ENCODE results near the gene CHCHD2. TPM values are rescaled to one million over a fixed set of nuclear protein-coding genes. Genes with fewer than 3 reads are reported as not detected.
A peak's percentile ranks its signal among the peaks of the same experiment; 100 is the strongest.
"Not testable (repeated sequence)": the region's sequence is repeated elsewhere in the genome, so short reads cannot be mapped to it uniquely, and the experiment has no call there.

The CHCHD2 gene, protein sequence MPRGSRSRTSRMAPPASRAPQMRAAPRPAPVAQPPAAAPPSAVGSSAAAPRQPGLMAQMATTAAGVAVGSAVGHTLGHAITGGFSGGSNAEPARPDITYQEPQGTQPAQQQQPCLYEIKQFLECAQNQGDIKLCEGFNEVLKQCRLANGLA
- total RNA-seq (100 to 1,000 TPM; 147 to 156 TPM), polyA plus RNA-seq (100 to 1,000 TPM; 504 to 526 TPM)

DNA sequence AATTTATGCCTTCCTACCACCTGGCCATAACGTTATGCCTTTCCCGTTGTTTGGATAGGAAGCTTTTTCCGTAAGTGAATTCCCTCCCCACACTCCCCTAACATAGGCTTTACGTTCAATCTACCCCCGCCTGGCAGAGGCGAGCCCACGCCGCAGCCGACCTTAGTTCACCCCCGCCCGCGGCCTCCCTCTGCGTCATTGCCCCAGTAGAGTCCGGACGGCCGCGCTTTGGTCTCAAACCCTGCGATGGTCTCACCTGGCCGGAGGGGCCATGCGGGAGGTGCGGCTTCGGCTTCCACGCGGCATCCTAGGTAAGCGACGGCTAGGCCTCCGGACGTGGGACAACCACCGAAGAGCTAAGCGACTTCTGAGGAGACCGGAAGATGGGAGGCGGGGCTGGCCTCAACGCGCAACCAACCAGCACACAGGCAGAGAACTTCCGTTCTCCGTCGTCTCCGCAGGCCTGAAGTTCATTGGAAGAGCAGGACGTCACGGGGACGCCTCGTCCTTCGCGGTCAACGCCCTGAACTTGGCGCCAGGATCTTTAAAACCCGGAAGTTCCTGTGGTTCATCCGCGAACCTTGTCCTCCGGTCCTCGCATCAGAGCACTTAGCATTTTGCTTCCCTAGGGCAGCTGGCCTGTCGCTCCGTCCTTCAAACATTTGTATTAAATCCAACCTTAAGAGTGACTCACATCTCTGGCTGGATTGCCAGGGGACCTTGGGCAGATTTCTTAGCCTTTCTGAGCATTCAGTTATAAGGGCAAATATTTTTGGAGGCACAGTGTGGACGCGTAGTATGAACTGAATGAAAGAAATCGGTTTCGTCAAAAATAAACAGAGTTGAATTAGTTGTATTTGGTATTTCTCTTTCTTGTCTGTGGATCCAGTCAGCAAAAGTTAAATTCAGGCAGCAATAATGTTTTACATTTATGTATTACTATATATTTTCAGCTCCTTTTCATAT lies at the start of gene CHCHD2:
TSS of gene CHCHD2 (minus strand) at position 369 of the 966 bp plus-strand sequence. CDS start at position 306, 63 bp downstream.
- Histone ChIP-seq H3K36me3 (ENCODE audit: insufficient read depth, low read length) (peaks cover 21% of the 10 kb centered on the region), H3K27me3 (ENCODE audit: insufficient read depth, low read length) (no peaks in the 10 kb centered on the region), H3K27ac (ENCODE audit: low read depth, low read length) (peak within 1 kb of the TSS; percentile 95), H3K4me3 (ENCODE audit: low read length in 2 of 2) (peak within 1 kb of the TSS; percentile 71 to 98), H3K9me3 (ENCODE audit: control insufficient read depth in 1 of 2, low read length in 2 of 2) (no peaks in the 10 kb centered on the region), H3K4me1 (ENCODE audit: insufficient read depth, low read length) (peaks cover 28% of the 10 kb centered on the region)
- ChIA-PET CTCF (ENCODE audit: partially characterized antibody) (interaction anchor here (0.9 to 3.0 kb wide), 2 partner anchors 32 to 52 kb away, joined by 3 to 7 read pairs; no protein-coding TSS in a partner anchor), POLR2A (ENCODE audit: partially characterized antibody) (interaction anchor here (0.6 to 2.6 kb wide), 15 partner anchors 10 to 1347 kb away, joined by 3 to 21 read pairs (median 5); partner anchors contain the start of genes CCT6A, MRPS17, NIPSNAP2 and NUPR2)
- Mint-ChIP-seq H3K9me3 (peaks cover 0 to 2% (median 0%) of the 10 kb centered on the region in 8 donors), H3K27ac (peak within 1 kb of the TSS; percentile 92 to 99 (median 98)), H3K36me3 (peaks cover 11 to 36% of the 10 kb centered on the region in 2 donors), H3K4me1 (peaks cover 16 to 46% (median 27%) of the 10 kb centered on the region in 4 donors), H3K27me3 (peaks cover 0 to 2% of the 10 kb centered on the region in 2 donors), H3K4me3 (peak within 1 kb of the TSS; percentile 96 to 99 (median 97))
- peak; percentile 92 to 98 (median 95) for DNase-seq
- intact Hi-C loops (cut with micrococcal nuclease), result loop anchor here (1.0 to 5.0 kb wide), 8 partner anchors 42 to 1347 kb away; partner anchors contain the start of genes CCT6A, LANCL2, MRPS17 and PSPH

DNA sequence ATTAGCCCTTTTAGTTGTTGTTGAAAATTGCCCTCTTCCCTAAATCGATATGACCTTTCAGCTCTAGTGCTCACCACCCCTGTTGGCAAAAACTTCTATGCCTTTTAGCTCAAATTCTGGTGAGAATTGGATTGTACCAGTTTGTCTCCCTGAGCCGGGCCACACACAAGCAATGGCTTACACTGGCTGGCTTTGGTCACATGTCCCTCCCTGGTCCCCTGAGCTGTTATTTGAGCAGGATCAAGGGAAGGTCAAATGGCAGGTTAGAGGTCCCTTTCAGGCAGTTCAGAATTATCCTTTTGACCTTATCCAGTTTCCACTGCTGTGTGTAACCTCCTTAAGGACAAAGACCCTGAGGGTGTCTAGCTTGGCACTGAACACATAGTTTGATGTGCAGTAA lies 24.8 kb upstream of the CHCHD2 start:
- intact Hi-C loops (cut with micrococcal nuclease); H3K4me1 Mint-ChIP-seq; DNase-seq: not testable (repeated sequence)

DNA sequence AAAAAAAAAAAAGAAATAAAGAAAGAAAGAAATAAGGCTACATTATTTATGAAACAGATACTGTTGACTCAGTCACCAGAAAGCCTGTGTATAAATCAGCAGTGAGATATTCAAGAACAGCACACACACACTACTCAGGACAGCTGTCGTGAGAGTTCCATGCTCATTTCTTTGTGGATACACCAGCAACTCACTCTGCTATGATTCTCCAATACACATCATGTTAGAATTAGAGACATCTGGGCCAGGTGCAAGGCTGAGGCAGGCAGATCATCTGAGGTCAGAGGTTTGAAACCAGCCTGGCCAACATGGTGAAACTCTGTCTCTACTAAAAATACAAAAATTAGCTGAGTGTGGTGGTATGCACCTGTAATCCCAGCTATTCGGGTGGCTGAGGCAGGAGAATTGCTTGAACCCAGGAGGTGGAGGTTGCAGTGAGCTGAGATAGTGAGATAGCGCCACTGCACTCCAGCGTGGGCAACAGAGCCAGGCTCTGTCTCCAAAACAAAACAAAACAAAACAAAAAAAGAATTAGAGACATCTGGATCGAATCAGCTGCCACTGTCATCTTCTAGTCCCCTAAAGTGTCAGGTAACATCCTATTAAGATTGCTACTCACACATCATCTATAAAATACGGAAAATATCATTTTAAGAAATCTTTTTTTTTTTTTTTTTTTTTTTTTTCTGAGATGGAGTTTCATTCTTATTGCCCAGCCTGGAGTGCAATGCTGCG lies 21.1 kb upstream of the CHCHD2 start:
- H3K9me3 Mint-ChIP-seq, result no peaks in the 10 kb centered on the region
- H3K4me3 Mint-ChIP-seq, result no peak overlapping the region
- POLR2A ChIA-PET (ENCODE audit: partially characterized antibody), result no interaction called here
- CTCF ChIA-PET (ENCODE audit: partially characterized antibody), result no interaction called here
- H3K27ac Mint-ChIP-seq, result peak overlapping the region in 1 of 7 donors; percentile 4
- no peak for DNase-seq
- H3K27me3 ChIP-seq (ENCODE audit: insufficient read depth, low read length), result no peaks in the 10 kb centered on the region
- intact Hi-C loops (cut with micrococcal nuclease), result no loop called here
- no peaks in the 10 kb centered on the region for H3K36me3 Mint-ChIP-seq
- no peaks in the 10 kb centered on the region for H3K4me1 Mint-ChIP-seq
- H3K27ac ChIP-seq (ENCODE audit: low read depth, low read length), result no peak overlapping the region
- H3K4me3 ChIP-seq (ENCODE audit: low read length in 2 of 2), result no peak overlapping the region
- H3K36me3 ChIP-seq (ENCODE audit: insufficient read depth, low read length), result no peaks in the 10 kb centered on the region
- no peaks in the 10 kb centered on the region for H3K27me3 Mint-ChIP-seq
- H3K4me1 ChIP-seq (ENCODE audit: insufficient read depth, low read length), result no peaks in the 10 kb centered on the region
- H3K9me3 ChIP-seq (ENCODE audit: control insufficient read depth in 1 of 2, low read length in 2 of 2), result no peaks in the 10 kb centered on the region

More for the DNA sequence above, 24.8 kb upstream of the CHCHD2 start:
- H3K4me3 Mint-ChIP-seq; POLR2A ChIA-PET (ENCODE audit: partially characterized antibody); H3K4me3 ChIP-seq (ENCODE audit: low read length in 2 of 2); CTCF ChIA-PET (ENCODE audit: partially characterized antibody); H3K27me3 Mint-ChIP-seq; H3K27me3 ChIP-seq (ENCODE audit: insufficient read depth, low read length); H3K27ac Mint-ChIP-seq; H3K9me3 Mint-ChIP-seq; H3K9me3 ChIP-seq (ENCODE audit: control insufficient read depth in 1 of 2, low read length in 2 of 2); H3K36me3 Mint-ChIP-seq; H3K36me3 ChIP-seq (ENCODE audit: insufficient read depth, low read length); H3K27ac ChIP-seq (ENCODE audit: low read depth, low read length); H3K4me1 ChIP-seq (ENCODE audit: insufficient read depth, low read length): not testable (repeated sequence)

DNA sequence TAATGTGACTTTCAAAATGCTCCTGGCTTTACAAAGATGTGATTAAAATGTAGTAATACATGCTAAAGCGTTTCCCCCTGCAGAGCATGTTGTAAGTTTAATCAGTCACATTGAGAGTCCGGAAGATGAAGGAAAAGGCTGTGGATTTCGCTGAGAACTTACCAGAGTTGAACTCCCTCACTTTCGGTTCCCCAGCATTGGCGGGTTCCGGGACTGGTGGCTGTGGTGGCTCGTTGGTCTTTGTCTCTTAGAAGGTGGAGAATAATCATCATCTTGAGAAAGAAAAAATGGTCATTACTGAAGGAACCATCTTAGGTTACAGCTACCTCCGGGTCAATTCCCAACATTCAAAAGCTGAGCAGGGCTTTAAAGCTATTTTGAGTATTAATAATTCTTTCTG lies 19.6 kb upstream of the CHCHD2 start:
- CTCF ChIA-PET (ENCODE audit: partially characterized antibody), result no interaction called here
- intact Hi-C loops (cut with micrococcal nuclease), result no loop called here
- no peaks in the 10 kb centered on the region for H3K4me1 Mint-ChIP-seq

DNA sequence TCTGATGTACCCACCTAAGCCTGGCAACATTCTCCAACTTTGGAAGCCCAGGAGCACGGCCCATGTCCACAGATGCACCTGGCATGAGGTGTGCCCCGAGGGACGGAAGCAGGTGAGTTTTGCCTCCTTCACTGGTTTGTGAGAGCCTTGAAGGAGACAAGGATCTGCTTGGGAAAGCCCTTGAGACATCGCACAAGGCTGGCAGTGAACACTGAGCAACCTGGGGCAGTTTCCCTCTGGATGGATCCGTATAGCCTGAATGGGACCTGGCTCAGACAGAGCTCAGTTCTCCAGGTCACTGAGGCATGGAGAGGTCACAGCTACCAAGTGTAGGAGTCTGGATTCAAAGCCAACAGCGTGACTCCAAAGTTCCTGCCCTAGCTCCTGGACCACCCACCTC lies 18.7 kb upstream of the CHCHD2 start:
- H3K27ac ChIP-seq (ENCODE audit: low read depth, low read length), result no peak overlapping the region
- CTCF ChIA-PET (ENCODE audit: partially characterized antibody), result no interaction called here
- Mint-ChIP-seq H3K27ac (no peak overlapping the region), H3K4me3 (no peak overlapping the region), H3K4me1 (no peaks in the 10 kb centered on the region), H3K27me3 (peaks cover 0 to 6% of the 10 kb centered on the region in 2 donors), H3K36me3 (no peaks in the 10 kb centered on the region), H3K9me3 (no peaks in the 10 kb centered on the region)
- no peaks in the 10 kb centered on the region for H3K36me3 ChIP-seq (ENCODE audit: insufficient read depth, low read length)
- H3K4me1 ChIP-seq (ENCODE audit: insufficient read depth, low read length), result no peaks in the 10 kb centered on the region
- POLR2A ChIA-PET (ENCODE audit: partially characterized antibody), result interaction anchor here (0.6 kb wide), 1 partner anchor 863 kb away, joined by 4 read pairs; no protein-coding TSS in a partner anchor
- DNase-seq, result no peak
- H3K4me3 ChIP-seq (ENCODE audit: low read length in 2 of 2), result no peak overlapping the region
- intact Hi-C loops (cut with micrococcal nuclease), result no loop called here
- H3K27me3 ChIP-seq (ENCODE audit: insufficient read depth, low read length), result no peaks in the 10 kb centered on the region
- H3K9me3 ChIP-seq (ENCODE audit: control insufficient read depth in 1 of 2, low read length in 2 of 2), result no peaks in the 10 kb centered on the region

More for the DNA sequence above, 19.6 kb upstream of the CHCHD2 start:
- no peak for DNase-seq
- Histone ChIP-seq H3K36me3 (ENCODE audit: insufficient read depth, low read length) (no peaks in the 10 kb centered on the region), H3K4me3 (ENCODE audit: low read length in 2 of 2) (no peak overlapping the region), H3K27me3 (ENCODE audit: insufficient read depth, low read length) (no peaks in the 10 kb centered on the region), H3K9me3 (ENCODE audit: control insufficient read depth in 1 of 2, low read length in 2 of 2) (no peaks in the 10 kb centered on the region), H3K27ac (ENCODE audit: low read depth, low read length) (no peak overlapping the region), H3K4me1 (ENCODE audit: insufficient read depth, low read length) (no peaks in the 10 kb centered on the region)
- Mint-ChIP-seq H3K36me3 (no peaks in the 10 kb centered on the region), H3K27ac (no peak overlapping the region), H3K4me3 (no peak overlapping the region), H3K27me3 (peaks cover 0 to 3% of the 10 kb centered on the region in 2 donors), H3K9me3 (no peaks in the 10 kb centered on the region)
- POLR2A ChIA-PET (ENCODE audit: partially characterized antibody), result no interaction called here

DNA sequence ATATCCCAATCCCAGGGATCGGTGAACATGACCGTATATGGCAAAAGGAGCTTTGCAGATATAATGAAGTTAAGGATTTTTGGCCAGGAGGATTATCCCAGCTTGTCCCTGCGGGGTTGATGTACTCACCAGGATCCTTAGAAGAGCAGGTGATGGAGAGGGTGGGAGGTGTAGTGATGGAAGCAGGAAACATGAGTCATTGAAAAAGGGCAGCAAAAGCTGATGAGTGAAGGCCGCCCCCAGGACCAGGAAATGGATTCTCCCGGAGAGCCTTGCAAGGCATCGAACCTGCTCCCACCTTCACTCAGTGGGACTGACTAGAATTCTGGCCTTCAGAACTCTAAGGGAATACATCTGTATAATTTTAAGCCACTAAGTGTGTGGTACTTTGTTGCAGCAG lies 15.2 kb upstream of the CHCHD2 start:
- ChIA-PET CTCF (ENCODE audit: partially characterized antibody) (no interaction called here), POLR2A (ENCODE audit: partially characterized antibody) (no interaction called here)
- no peak overlapping the region for H3K27ac Mint-ChIP-seq
- peaks cover 12 to 24% of the 10 kb centered on the region in 2 donors for H3K27me3 Mint-ChIP-seq
- H3K4me1 Mint-ChIP-seq, result no peaks in the 10 kb centered on the region
- no peaks in the 10 kb centered on the region for H3K27me3 ChIP-seq (ENCODE audit: insufficient read depth, low read length)
- H3K9me3 ChIP-seq (ENCODE audit: control insufficient read depth in 1 of 2, low read length in 2 of 2), result no peaks in the 10 kb centered on the region
- H3K36me3 Mint-ChIP-seq, result no peaks in the 10 kb centered on the region
- no peaks in the 10 kb centered on the region for H3K9me3 Mint-ChIP-seq
- intact Hi-C loops (cut with micrococcal nuclease), result no loop called here
- H3K4me1 ChIP-seq (ENCODE audit: insufficient read depth, low read length), result no peaks in the 10 kb centered on the region
- H3K27ac ChIP-seq (ENCODE audit: low read depth, low read length), result no peak overlapping the region
- no peaks in the 10 kb centered on the region for H3K36me3 ChIP-seq (ENCODE audit: insufficient read depth, low read length)
- no peak overlapping the region for H3K4me3 ChIP-seq (ENCODE audit: low read length in 2 of 2)
- no peak for DNase-seq
- no peak overlapping the region for H3K4me3 Mint-ChIP-seq

All from CD4-positive, alpha-beta memory T cell (primary cell).